Naive thymus-derived CD4-positive, alpha-beta T cell (primary cell): Measurements from ENCODE around the gene COTL1. TPM values are rescaled to one million over a fixed set of nuclear protein-coding genes. Genes with fewer than 3 reads are reported as not detected.

Experiments
- ATAC-seq: fragments of 150-1000 bp; cut with Tn5 transposase; 2 replicates; pipeline ENCODE4 v1.10.0; 2021; ENCODE audit warnings: mild to moderate bottlenecking, moderate library complexity
- CTCF ChIA-PET: fragments of 350-600 bp; sonication (Branson Sonifier 250); formaldehyde crosslinking; loops from one replicate; lab custom pipeline; 2021; ENCODE audit warnings: antibody characterized with exemption; lab: Charles Lee
- POLR2A ChIA-PET: fragments of 350-600 bp; sonication (Branson Sonifier 250); formaldehyde crosslinking; loops from one replicate; lab custom pipeline; 2021; ENCODE audit warnings: antibody characterized with exemption, inconsistent platforms; lab: Charles Lee
- DNase-seq, 9 donors: peaks; one replicate each; pipeline versions ENCODE4 v3.0.0 to v3.0.0-alpha.2; 2020 to 2022; ENCODE audit warnings: mixed read lengths in 1 of 9
- H3K27ac ChIP-seq: one replicate; pipeline ENCODE4 v1.7.0; 2013; ENCODE audit warnings: mild to moderate bottlenecking, low read depth, low read length, moderate library complexity
- H3K27me3 ChIP-seq, 2 donors: one replicate each; pipeline ENCODE4 v1.7.0; 2013; ENCODE audit warnings: low read length in 2 of 2, mild to moderate bottlenecking in 2 of 2, moderate library complexity in 2 of 2; ENCODE audit not compliant: control insufficient read depth in 2 of 2, insufficient read depth in 2 of 2
- H3K36me3 ChIP-seq, 3 experiments: 1 replicate in 2 of 3; 2 replicates in 1 of 3; pipeline ENCODE4 v1.7.0; 2013; ENCODE audit warnings: low read length in 3 of 3, mild to moderate bottlenecking in 3 of 3, moderate library complexity in 1 of 3; ENCODE audit not compliant: insufficient read depth in 3 of 3, control insufficient read depth in 2 of 3
- H3K4me1 ChIP-seq, 2 donors: one replicate each; pipeline ENCODE4 v1.7.0; 2013; ENCODE audit warnings: low read length in 2 of 2, mild to moderate bottlenecking in 2 of 2, moderate library complexity in 1 of 2; ENCODE audit not compliant: control insufficient read depth in 2 of 2, insufficient read depth in 2 of 2
- H3K4me3 ChIP-seq: 2 replicates; pipeline ENCODE4 v1.7.0; 2013; ENCODE audit warnings: mild to moderate bottlenecking, low read length
- H3K9me3 ChIP-seq, 3 experiments: 1 replicate in 2 of 3; 2 replicates in 1 of 3; pipeline ENCODE4 v1.7.0; 2013; ENCODE audit warnings: low read length in 3 of 3; ENCODE audit not compliant: control insufficient read depth in 2 of 3
- H3K27ac Mint-ChIP-seq, 9 donors: one replicate each; pipeline ENCODE4 v1.8.0; 2020 to 2022; ENCODE audit warnings: mixed read lengths in 9 of 9, mild to moderate bottlenecking in 8 of 9, moderate library complexity in 5 of 9, inconsistent platforms in 2 of 9
- H3K27me3 Mint-ChIP-seq, 5 donors: one replicate each; pipeline ENCODE4 v1.8.0; 2021 to 2022; ENCODE audit warnings: mixed read lengths in 5 of 5, mild to moderate bottlenecking in 1 of 5
- H3K36me3 Mint-ChIP-seq, 5 donors: one replicate each; pipeline ENCODE4 v1.8.0; 2020 to 2022; ENCODE audit warnings: mixed read lengths in 5 of 5, mild to moderate bottlenecking in 3 of 5, inconsistent platforms in 1 of 5
- H3K4me1 Mint-ChIP-seq, 7 donors: one replicate each; pipeline ENCODE4 v1.8.0; 2020 to 2022; ENCODE audit warnings: mixed read lengths in 7 of 7, mild to moderate bottlenecking in 3 of 7, inconsistent platforms in 1 of 7
- H3K4me3 Mint-ChIP-seq, 10 donors: one replicate each; pipeline ENCODE4 v1.8.0; 2020 to 2022; ENCODE audit warnings: mild to moderate bottlenecking in 10 of 10, mixed read lengths in 10 of 10, moderate library complexity in 6 of 10, inconsistent platforms in 2 of 10
- H3K9me3 Mint-ChIP-seq, 11 donors: one replicate each; pipeline ENCODE4 v1.8.0; 2020 to 2022; ENCODE audit warnings: mixed read lengths in 11 of 11, mild to moderate bottlenecking in 4 of 11, inconsistent platforms in 1 of 11, moderate library complexity in 1 of 11
- intact Hi-C, 2 donors: fragments of 100-400 bp; cut with micrococcal nuclease; formaldehyde crosslinking; loops; one replicate each; pipeline ENCODE4 v1.15.1; 2023
- polyA plus RNA-seq, 2 donors: library from polyadenylated mRNA; unstranded; fragments of 300-500 nt; fragmentation: Illumina TruSeq; gene quantifications; one replicate each; pipeline ENCODE4 v1.2.3, GENCODE V29; 2021
- total RNA-seq, 6 experiments: library from RNA in 5 of 6; stranded (reverse) in 5 of 6; gene quantifications; 1 replicate in 5 of 6; 2 replicates in 1 of 6; pipeline ENCODE4 v1.2.3 and lab custom pipeline; 2021 to 2026

Gene COTL1
- total and polyA plus RNA-seq, 7 experiments from 2014 or later = 84.2 to 704 (median 268) TPM

GRCh38 chr16:84575914-84576313 is 42.0 kb downstream of the COTL1 start:
- no peak overlapping the region for H3K4me3 Mint-ChIP-seq
- peaks cover 0 to 39% (median 10%) of the 10 kb centered on the region in 3 experiments for H3K36me3 ChIP-seq

GRCh38 chr16:84574191-84574590 is 43.7 kb downstream of the COTL1 start:
- Mint-ChIP-seq H3K27ac (peak overlapping the region in 4 of 9 donors; percentile 41 to 77 (median 58)), H3K36me3 (peaks cover 3 to 69% (median 29%) of the 10 kb centered on the region in 5 donors), H3K4me1 (peaks cover 32 to 65% (median 45%) of the 10 kb centered on the region in 7 donors), H3K9me3 (peaks cover 0 to 19% (median 9%) of the 10 kb centered on the region in 11 donors), H3K4me3 (no peak overlapping the region), H3K27me3 (no peaks in the 10 kb centered on the region)
- no peak overlapping the region for H3K4me3 ChIP-seq
- intact Hi-C loops = no loop called here
- ChIA-PET CTCF (interaction anchor here (0.6 kb wide), 1 partner anchor 20 kb away, joined by 3 read pairs; no protein-coding TSS in a partner anchor), POLR2A (interaction anchor here (0.7 kb wide), 1 partner anchor 34 kb away, joined by 3 read pairs; no protein-coding TSS in a partner anchor)
- H3K27me3 ChIP-seq = no peaks in the 10 kb centered on the region
- DNase-seq (no peak), ATAC-seq (no peak)
- H3K36me3 ChIP-seq = peaks cover 0 to 43% (median 11%) of the 10 kb centered on the region in 3 experiments
- H3K9me3 ChIP-seq = peaks cover 0 to 10% (median 7%) of the 10 kb centered on the region in 3 experiments
- H3K4me1 ChIP-seq = peaks cover 0 to 28% of the 10 kb centered on the region in 2 donors
- H3K27ac ChIP-seq = no peak overlapping the region

More at GRCh38 chr16:84575914-84576313, 42.0 kb downstream of the COTL1 start:
- peaks cover 0 to 2% (median 0%) of the 10 kb centered on the region in 3 experiments for H3K9me3 ChIP-seq
- H3K36me3 Mint-ChIP-seq = peaks cover 1 to 55% (median 15%) of the 10 kb centered on the region in 5 donors
- peaks cover 24 to 61% (median 43%) of the 10 kb centered on the region in 7 donors for H3K4me1 Mint-ChIP-seq
- DNase-seq (no peak), ATAC-seq (no peak)
- ChIA-PET POLR2A (no interaction called here), CTCF (no interaction called here)
- H3K27me3 Mint-ChIP-seq = no peaks in the 10 kb centered on the region
- H3K27ac ChIP-seq = no peak overlapping the region
- H3K27ac Mint-ChIP-seq = peak overlapping the region in 8 of 9 donors; percentile 48 to 80 (median 62)
- H3K9me3 Mint-ChIP-seq = peaks cover 0 to 5% (median under 1%) of the 10 kb centered on the region in 11 donors
- intact Hi-C loops = no loop called here
- no peaks in the 10 kb centered on the region for H3K27me3 ChIP-seq
- peaks cover 0 to 29% of the 10 kb centered on the region in 2 donors for H3K4me1 ChIP-seq
- no peak overlapping the region for H3K4me3 ChIP-seq

- peaks cover 25 to 63% (median 36%) of the 10 kb centered on the region in 7 donors for H3K4me1 Mint-ChIP-seq
Measured at GRCh38 chr16:84572096-84572495, 45.8 kb downstream of the COTL1 start.

GRCh38 chr16:84571506-84571905 is 46.4 kb downstream of the COTL1 start:
- peaks cover 0 to 10% (median 7%) of the 10 kb centered on the region in 3 experiments for H3K9me3 ChIP-seq
- ChIA-PET POLR2A (no interaction called here), CTCF (no interaction called here)
- Mint-ChIP-seq H3K9me3 (peaks cover 0 to 19% (median 9%) of the 10 kb centered on the region in 11 donors), H3K4me3 (no peak overlapping the region), H3K27me3 (no peaks in the 10 kb centered on the region), H3K36me3 (peaks cover 9 to 70% (median 37%) of the 10 kb centered on the region in 5 donors), H3K27ac (peak overlapping the region in 6 of 9 donors; percentile 22 to 78 (median 57)), H3K4me1 (peaks cover 25 to 60% (median 34%) of the 10 kb centered on the region in 7 donors)
- H3K27me3 ChIP-seq = no peaks in the 10 kb centered on the region
- H3K36me3 ChIP-seq = peaks cover 0 to 58% (median 12%) of the 10 kb centered on the region in 3 experiments
- no peak overlapping the region for H3K27ac ChIP-seq
- no peak for ATAC-seq
- H3K4me3 ChIP-seq = no peak overlapping the region
- peaks cover 0 to 18% of the 10 kb centered on the region in 2 donors for H3K4me1 ChIP-seq
- intact Hi-C loops = no loop called here
- no peak for DNase-seq

More at GRCh38 chr16:84572096-84572495, 45.8 kb downstream of the COTL1 start:
- DNase-seq = no peak
- H3K36me3 Mint-ChIP-seq = peaks cover 9 to 68% (median 33%) of the 10 kb centered on the region in 5 donors
- H3K27me3 ChIP-seq = no peaks in the 10 kb centered on the region
- peak overlapping the region in 3 of 9 donors; percentile 14 to 64 (median 58) for H3K27ac Mint-ChIP-seq
- H3K36me3 ChIP-seq = peaks cover 0 to 52% (median 11%) of the 10 kb centered on the region in 3 experiments
- no peaks in the 10 kb centered on the region for H3K27me3 Mint-ChIP-seq
- POLR2A ChIA-PET = no interaction called here
- intact Hi-C loops = no loop called here
- peaks cover 0 to 10% (median 7%) of the 10 kb centered on the region in 3 experiments for H3K9me3 ChIP-seq
- peaks cover 0 to 19% (median 9%) of the 10 kb centered on the region in 11 donors for H3K9me3 Mint-ChIP-seq
- no peak overlapping the region for H3K4me3 ChIP-seq
- H3K27ac ChIP-seq = no peak overlapping the region
- peaks cover 0 to 18% of the 10 kb centered on the region in 2 donors for H3K4me1 ChIP-seq
- ATAC-seq = no peak
- no peak overlapping the region for H3K4me3 Mint-ChIP-seq
- CTCF ChIA-PET = interaction anchor here (0.6 kb wide), 1 partner anchor 32 kb away, joined by 3 read pairs; no protein-coding TSS in a partner anchor

- peaks cover 0 to 65% (median 16%) of the 10 kb centered on the region in 3 experiments for H3K36me3 ChIP-seq
- no peak overlapping the region for H3K27ac ChIP-seq
- Mint-ChIP-seq H3K9me3 (peaks cover 0 to 19% (median 9%) of the 10 kb centered on the region in 11 donors), H3K36me3 (peaks cover 13 to 70% (median 37%) of the 10 kb centered on the region in 5 donors), H3K4me3 (no peak overlapping the region), H3K4me1 (peaks cover 20 to 57% (median 28%) of the 10 kb centered on the region in 7 donors), H3K27ac (peak overlapping the region in 6 of 9 donors; percentile 14 to 70 (median 48)), H3K27me3 (no peaks in the 10 kb centered on the region)
- peaks cover 0 to 18% of the 10 kb centered on the region in 2 donors for H3K4me1 ChIP-seq
- ChIA-PET POLR2A (interaction anchor here (1.0 kb wide), 1 partner anchor 27 kb away, joined by 5 read pairs; no protein-coding TSS in a partner anchor), CTCF (no interaction called here)
- intact Hi-C loops = no loop called here
- peaks cover 0 to 10% (median 7%) of the 10 kb centered on the region in 3 experiments for H3K9me3 ChIP-seq
- H3K27me3 ChIP-seq = no peaks in the 10 kb centered on the region
- ATAC-seq (no peak), DNase-seq (no peak)
- no peak overlapping the region for H3K4me3 ChIP-seq
Measured at GRCh38 chr16:84570739-84571403, 47.0 kb downstream of the COTL1 start.

GRCh38 chr16:84569382-84569987 is 48.4 kb downstream of the COTL1 start:
- peak; percentile 72 for ATAC-seq
- peaks cover 0 to 19% (median 9%) of the 10 kb centered on the region in 11 donors for H3K9me3 Mint-ChIP-seq
- ChIA-PET CTCF (no interaction called here), POLR2A (interaction anchor here (1.0 to 1.3 kb wide), 4 partner anchors 8 to 59 kb away, joined by 3 to 4 read pairs (median 3); no protein-coding TSS in a partner anchor)
- intact Hi-C loops = no loop called here
- H3K4me1 ChIP-seq = peaks cover 0 to 18% of the 10 kb centered on the region in 2 donors
- H3K4me3 Mint-ChIP-seq = no peak overlapping the region
- peaks cover 18 to 53% (median 25%) of the 10 kb centered on the region in 7 donors for H3K4me1 Mint-ChIP-seq
- H3K27me3 ChIP-seq = no peaks in the 10 kb centered on the region
- no peaks in the 10 kb centered on the region for H3K27me3 Mint-ChIP-seq
- H3K36me3 ChIP-seq = peaks cover 0 to 74% (median 17%) of the 10 kb centered on the region in 3 experiments
- no peak for DNase-seq
- no peak overlapping the region for H3K4me3 ChIP-seq
- H3K27ac Mint-ChIP-seq = peak overlapping the region in 8 of 9 donors; percentile 10 to 80 (median 67)
- no peak overlapping the region for H3K27ac ChIP-seq
- peaks cover 13 to 77% (median 43%) of the 10 kb centered on the region in 5 donors for H3K36me3 Mint-ChIP-seq
- H3K9me3 ChIP-seq = peaks cover 0 to 10% (median 7%) of the 10 kb centered on the region in 3 experiments
